ENCODE measurements around the gene ARGLU1. TPM values are rescaled to one million over a fixed set of nuclear protein-coding genes. Genes with fewer than 3 reads are reported as not detected.

Gene ARGLU1
- total and polyA plus RNA-seq, 9 of the 15 experiments (the other 6 are each of a cell fraction or from before 2014, with no cell fraction given): 19.3 to 99.9 (median 49.3) TPM

DNA sequence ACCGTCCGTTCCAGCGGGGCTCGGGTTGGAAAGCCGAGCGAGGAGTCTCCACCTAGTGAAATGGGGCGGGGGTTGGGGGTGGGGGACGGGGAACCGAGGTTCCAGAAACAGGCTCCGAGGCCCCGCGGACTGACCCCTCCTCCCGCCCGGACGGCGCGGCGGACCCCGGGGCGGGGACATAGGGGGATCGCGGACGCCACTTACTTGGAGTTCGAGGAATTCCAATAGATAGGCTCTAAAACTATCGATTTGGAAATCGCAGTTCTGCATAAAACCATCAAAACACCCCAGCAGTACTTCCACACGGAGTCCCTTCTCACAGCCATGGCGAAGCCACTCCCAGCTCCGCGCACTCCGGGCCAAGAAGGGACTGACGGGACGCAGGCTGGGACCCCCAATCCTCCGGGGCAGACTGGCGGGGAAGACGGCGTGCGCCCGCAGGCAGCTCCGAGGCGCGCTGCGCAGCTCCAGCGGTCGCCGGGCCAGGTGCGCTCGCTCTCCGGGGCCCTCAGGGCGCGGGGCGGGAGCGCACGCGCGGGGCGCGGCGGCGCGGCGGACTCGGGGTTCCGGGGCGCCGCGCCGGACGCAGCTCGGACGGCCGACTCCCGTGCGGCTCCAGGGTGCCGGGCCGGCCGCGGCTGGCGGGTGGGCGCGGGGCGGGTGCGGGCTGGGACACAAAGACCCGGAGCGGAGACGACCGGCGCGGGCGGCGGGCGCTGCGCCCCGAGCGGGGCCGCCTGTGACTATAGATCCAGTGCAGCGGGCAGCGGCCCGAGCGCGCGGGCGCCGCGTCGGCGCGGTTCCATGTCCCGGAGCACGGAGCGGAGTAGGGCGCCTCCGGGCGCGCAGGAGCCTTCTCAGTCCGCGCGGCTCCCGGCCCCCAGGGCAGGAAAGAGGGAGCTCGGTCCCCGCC, 33.0 kb downstream of the ARGLU1 start:
- Histone ChIP-seq H3K4me3 (peak overlapping the region; percentile 47), H3K9me1 (ENCODE audit: control insufficient read depth, insufficient read depth, low read length) (no peaks in the 10 kb centered on the region), H2AFZ (ENCODE audit: low read depth, low read length) (peak overlapping the region; percentile 32; the same call in 1 of the 2 replicates), H4K20me1 (replicated peaks; ENCODE audit: control insufficient read depth, insufficient read depth, low read length) (no peaks in the 10 kb centered on the region), H3K79me2 (ENCODE audit: control insufficient read depth, insufficient read depth, low read length) (no peaks in the 10 kb centered on the region), H3K36me3 (ENCODE audit: control insufficient read depth, insufficient read depth, low read length) (no peaks in the 10 kb centered on the region), H3K4me1 (replicated peaks in 1 of 2; ENCODE audit: control insufficient read depth in 2 of 2, insufficient read depth in 2 of 2, low read length in 2 of 2) (peaks cover 0 to 19% of the 10 kb centered on the region in 2 experiments; a peak in 2 of 5 replicates), H3K27ac (ENCODE audit: extremely low read depth, low read depth, low read length) (no peak overlapping the region), H3K9me3 (replicated peaks; ENCODE audit: control insufficient read depth, insufficient read depth, low read depth, low read length) (no peaks in the 10 kb centered on the region), H3K9ac (ENCODE audit: insufficient read depth in 1 of 2, low read depth in 2 of 2, low read length in 2 of 2) (peak overlapping the region in 1 of 2 experiments; percentile 88; a peak in 2 of 4 replicates), H3K27me3 (ENCODE audit: control insufficient read depth in 2 of 2, insufficient read depth in 2 of 2, low read length in 2 of 2) (peaks cover 0 to 5% of the 10 kb centered on the region in 2 experiments; a peak in 1 of 5 replicates), H3K4me2 (ENCODE audit: insufficient read depth, low read length) (peak overlapping the region; percentile 32; the same call in 1 of the 2 replicates)
- DNase-seq (ENCODE audit: extremely low read depth in 1 of 4, low spot score in 3 of 4): peak in 1 of 4 experiments; percentile 29
- TF ChIP-seq, protein P1, sequence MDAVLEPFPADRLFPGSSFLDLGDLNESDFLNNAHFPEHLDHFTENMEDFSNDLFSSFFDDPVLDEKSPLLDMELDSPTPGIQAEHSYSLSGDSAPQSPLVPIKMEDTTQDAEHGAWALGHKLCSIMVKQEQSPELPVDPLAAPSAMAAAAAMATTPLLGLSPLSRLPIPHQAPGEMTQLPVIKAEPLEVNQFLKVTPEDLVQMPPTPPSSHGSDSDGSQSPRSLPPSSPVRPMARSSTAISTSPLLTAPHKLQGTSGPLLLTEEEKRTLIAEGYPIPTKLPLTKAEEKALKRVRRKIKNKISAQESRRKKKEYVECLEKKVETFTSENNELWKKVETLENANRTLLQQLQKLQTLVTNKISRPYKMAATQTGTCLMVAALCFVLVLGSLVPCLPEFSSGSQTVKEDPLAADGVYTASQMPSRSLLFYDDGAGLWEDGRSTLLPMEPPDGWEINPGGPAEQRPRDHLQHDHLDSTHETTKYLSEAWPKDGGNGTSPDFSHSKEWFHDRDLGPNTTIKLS (IDR thresholded peaks at IDR 0.05; ENCODE audit: borderline replicate concordance, low read depth): no peak
- TF ChIP-seq MTF1 (CRISPR knock-in tag; IDR thresholded peaks at IDR 0.05; ENCODE audit: borderline replicate concordance) (no peak), KLF10 (CRISPR knock-in tag; IDR thresholded peaks at IDR 0.05) (no peak), POLR2AphosphoS2 (IDR thresholded peaks at IDR 0.05; ENCODE audit: low read length) (no peak), PHF8 (IDR thresholded peaks at IDR 0.05; ENCODE audit: borderline replicate concordance, low read length) (peak; percentile 39; the same call in 1 of the 2 replicates), GABPB2 (CRISPR knock-in tag; conservative IDR thresholded peaks at IDR 0.05) (no peak), RFX5 (IDR thresholded peaks at IDR 0.05; ENCODE audit: low read depth, low read length) (no peak)
- CTCF ChIA-PET (ENCODE audit: low intra/inter-chr PET ratio): interaction anchor here (0.7 kb wide), 1 partner anchor 340 kb away, joined by 3 read pairs; no protein-coding TSS in a partner anchor
- FAIRE-seq: no peak
- 17% methylated on average over 11 of the region's 121 CpGs for WGBS (ENCODE audit: insufficient coverage, low coverage, missing lambda C conversion rate)
- peak; percentile 46 for ATAC-seq
- POLR2A ChIA-PET: interaction anchor here (0.5 to 0.7 kb wide), 3 partner anchors 15 to 32 kb away, joined by 3 to 4 read pairs (median 4); no protein-coding TSS in a partner anchor
- intact Hi-C loops (cut with micrococcal nuclease): no loop called here
- BruUV-seq (replicated peaks): no TSS peak
- in situ Hi-C loops (cut with MboI): no loop called here
